ENCODE results near the gene PDCL2.

PDCL2 gene

GRCh38 chr4:55512922-55513571 is 79.0 kb downstream of the PDCL2 start:
- no peak for TF ChIP-seq CTCF (conservative IDR thresholded peaks at IDR 0.05)

DNA sequence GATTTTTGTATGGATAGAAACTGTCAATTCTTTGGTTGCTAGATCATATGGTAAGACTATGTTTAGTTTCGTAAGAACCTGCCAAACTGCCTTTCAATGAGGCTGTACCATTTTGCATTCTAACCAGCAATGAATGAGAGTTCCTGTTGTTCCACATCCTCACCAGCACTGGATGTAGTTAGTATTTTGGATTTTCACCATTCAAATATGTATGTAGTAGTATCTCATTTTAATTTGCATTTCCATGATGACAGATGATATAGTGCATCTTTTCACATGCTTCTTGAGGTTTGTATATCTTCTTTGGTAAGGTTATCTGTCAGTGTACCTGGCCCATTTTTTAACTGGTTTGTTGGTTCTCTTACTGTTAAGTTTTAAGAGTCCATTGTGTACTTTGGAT is 80.0 kb downstream of the PDCL2 start:
- H3K27ac ChIP-seq, result no peak overlapping the region
- TF ChIP-seq CTCF (conservative IDR thresholded peaks at IDR 0.05), result no peak

More at GRCh38 chr4:55512922-55513571, 79.0 kb downstream of the PDCL2 start:
- H3K27ac ChIP-seq, result no peak overlapping the region

GRCh38 chr4:55510685-55511084 is 81.4 kb downstream of the PDCL2 start:
- no peak for TF ChIP-seq CTCF (conservative IDR thresholded peaks at IDR 0.05)
- no peak overlapping the region for H3K27ac ChIP-seq

GRCh38 chr4:55509266-55509665 is 82.8 kb downstream of the PDCL2 start:
- no peak overlapping the region for H3K27ac ChIP-seq
- TF ChIP-seq CTCF (conservative IDR thresholded peaks at IDR 0.05), result no peak

DNA sequence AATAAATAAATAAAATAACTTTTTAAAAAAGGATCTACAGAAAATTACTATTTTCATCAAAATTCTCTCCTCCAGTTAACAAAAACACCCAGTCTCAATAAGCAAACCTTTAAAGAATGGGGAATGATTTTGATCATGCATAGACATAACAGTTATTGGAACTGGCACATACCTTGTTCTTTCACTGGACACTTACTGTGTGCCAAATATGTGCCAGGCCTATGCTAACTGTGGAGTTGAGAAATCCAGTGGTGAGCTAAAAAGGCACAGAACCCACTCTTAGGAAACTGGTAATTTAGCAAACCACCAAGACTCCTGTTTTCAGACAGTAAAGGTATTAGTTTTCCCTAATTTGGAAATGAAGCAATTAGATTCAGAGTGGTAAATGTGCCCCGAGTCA is 84.4 kb downstream of the PDCL2 start:
- H3K27ac ChIP-seq, result no peak overlapping the region
- TF ChIP-seq CTCF (conservative IDR thresholded peaks at IDR 0.05), result no peak
